Umbilical cord (tissue), 2 donors: Measurements from ENCODE around the gene TMEM109. TPM values are rescaled to one million over a fixed set of nuclear protein-coding genes. Genes with fewer than 3 reads are reported as not detected.

ENCODE experiments used
- DNase-seq: peaks from one replicate; pipeline ENCODE4 v3.0.0-alpha.2; 2015; ENCODE audit warnings: low spot score
- total RNA-seq: library from RNA; depleted of rRNA; stranded (reverse); fragments of >200 nt; gene quantifications from one replicate; pipeline ENCODE4 v1.2.3, GENCODE V29; 2014; ENCODE audit warnings: low replicate concordance; ENCODE audit not compliant: insufficient read depth

The TMEM109 gene
- total RNA-seq, 1 donor from 2014 or later: 22.9 TPM

- DNase-seq: no peak
Observed at GRCh38 chr11:60878245-60879101, 35.5 kb upstream of the TMEM109 start.

- DNase-seq: no peak
Observed at GRCh38 chr11:60879104-60879503, 34.9 kb upstream of the TMEM109 start.

GRCh38 chr11:60879971-60880588 is 33.9 kb upstream of the TMEM109 start:
- no peak for DNase-seq

- no peak for DNase-seq
Observed at GRCh38 chr11:60880643-60881282, 33.2 kb upstream of the TMEM109 start.

- DNase-seq: peak; percentile 25
Observed at GRCh38 chr11:60887556-60887955, 26.4 kb upstream of the TMEM109 start.

GRCh38 chr11:60889869-60890311 is 24.1 kb upstream of the TMEM109 start:
- DNase-seq: no peak

- no peak for DNase-seq
Observed at GRCh38 chr11:60890696-60891095, 23.3 kb upstream of the TMEM109 start.

- no peak for DNase-seq
Observed at GRCh38 chr11:60891103-60891741, 22.7 kb upstream of the TMEM109 start.

GRCh38 chr11:60895687-60896086 is 18.3 kb upstream of the TMEM109 start:
- DNase-seq: no peak

GRCh38 chr11:60897496-60897895 is 16.5 kb upstream of the TMEM109 start:
- DNase-seq: no peak

- peak; percentile 63 for DNase-seq
Observed at GRCh38 chr11:60899046-60899936, 14.7 kb upstream of the TMEM109 start.

- DNase-seq: no peak
Observed at GRCh38 chr11:60899977-60900376, 14.0 kb upstream of the TMEM109 start.

GRCh38 chr11:60900673-60901404 is 13.1 kb upstream of the TMEM109 start:
- no peak for DNase-seq

- no peak for DNase-seq
Observed at GRCh38 chr11:60902625-60903024, 11.3 kb upstream of the TMEM109 start.

- no peak for DNase-seq
Observed at GRCh38 chr11:60905047-60905446, 8.9 kb upstream of the TMEM109 start.

- no peak for DNase-seq
Observed at GRCh38 chr11:60905551-60906113, 8.3 kb upstream of the TMEM109 start.

- peak; percentile 99 for DNase-seq
Observed at GRCh38 chr11:60906132-60906972, 7.6 kb upstream of the TMEM109 start, which contains the start of gene PRPF19. PRPF19 (minus strand) TSS chr11:60906585; CDS start chr11:60906382, 203 bp downstream.

GRCh38 chr11:60908803-60909202 is 5.2 kb upstream of the TMEM109 start:
- no peak for DNase-seq
